HG03175 (cell line): ENCODE results near the gene WLS.
"Not testable (repeated sequence)": the region's sequence is repeated elsewhere in the genome, so short reads cannot be mapped to it uniquely, and the experiment has no call there.

Experiments used
- ATAC-seq: cut with Tn5 transposase; IDR thresholded peaks from one replicate; pipeline ENCODE4 v1.9.1; 2021; ENCODE audit warnings: mild to moderate bottlenecking, moderate library complexity; ENCODE audit not compliant: unreplicated experiment

WLS gene

GRCh38 chr1:68168545-68169171, 63.7 kb downstream of the WLS start:
- no peak for ATAC-seq

GRCh38 chr1:68167211-68167610, 65.1 kb downstream of the WLS start:
- no peak for ATAC-seq

DNA sequence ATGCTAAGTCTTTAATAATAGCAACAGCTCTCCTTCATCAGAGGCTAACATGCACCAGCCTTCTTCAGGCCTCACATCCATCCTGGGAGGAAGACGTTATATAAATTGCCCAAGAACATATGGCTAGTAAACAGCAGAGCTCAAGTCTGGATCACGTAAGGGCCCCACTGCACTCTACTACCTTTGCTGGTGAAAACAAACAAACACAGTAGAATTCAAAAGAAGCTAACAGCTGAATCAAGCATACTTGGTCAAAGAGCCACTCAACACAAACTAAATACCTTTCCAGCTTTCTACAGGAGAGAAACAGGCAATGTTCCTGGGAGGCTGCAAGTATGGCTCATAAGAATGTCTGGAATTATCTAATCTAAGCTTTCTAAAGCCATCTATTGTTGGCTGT, 66.0 kb downstream of the WLS start:
- no peak for ATAC-seq

GRCh38 chr1:68165665-68166064, 66.7 kb downstream of the WLS start:
- no peak for ATAC-seq

DNA sequence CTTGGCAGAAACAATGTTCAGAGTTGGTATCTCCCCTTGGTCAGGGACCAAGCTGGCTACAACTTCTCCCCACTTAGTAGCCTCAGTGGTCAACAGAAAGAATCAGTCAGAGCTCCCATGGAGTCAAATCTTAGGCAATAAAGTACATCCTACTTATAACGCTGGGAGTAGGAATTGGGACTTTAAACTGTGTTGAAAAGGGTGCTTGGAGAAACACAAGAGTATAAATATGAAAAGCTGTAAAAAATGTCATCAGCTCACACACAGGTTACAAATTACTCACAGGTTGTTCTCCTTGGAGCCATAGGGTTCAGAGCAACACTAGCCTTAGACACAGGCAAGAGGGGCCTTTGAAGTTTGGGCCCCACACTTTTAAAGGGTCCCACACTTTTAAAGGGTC, 67.4 kb downstream of the WLS start:
- ATAC-seq = no peak

DNA sequence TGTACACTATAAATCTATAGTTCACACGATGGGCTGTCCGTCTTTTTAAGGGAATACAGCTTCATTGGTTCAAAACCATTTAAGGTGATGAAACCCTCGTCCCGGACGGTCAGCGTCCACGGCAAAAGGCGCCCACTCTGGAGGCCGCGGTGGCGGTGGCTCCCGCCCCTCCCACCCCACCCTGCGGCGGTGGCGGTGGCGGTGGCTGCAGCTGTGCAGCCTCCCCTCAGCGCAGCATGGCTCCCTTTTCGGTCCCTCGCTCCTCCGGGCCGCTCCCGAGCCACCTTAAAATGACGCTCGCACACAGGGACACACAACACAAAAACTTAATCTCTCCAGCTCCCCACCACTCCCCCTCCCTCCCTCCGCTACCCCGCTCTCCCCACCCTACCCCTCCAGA, 69.1 kb downstream of the WLS start:
- no peak for ATAC-seq

DNA sequence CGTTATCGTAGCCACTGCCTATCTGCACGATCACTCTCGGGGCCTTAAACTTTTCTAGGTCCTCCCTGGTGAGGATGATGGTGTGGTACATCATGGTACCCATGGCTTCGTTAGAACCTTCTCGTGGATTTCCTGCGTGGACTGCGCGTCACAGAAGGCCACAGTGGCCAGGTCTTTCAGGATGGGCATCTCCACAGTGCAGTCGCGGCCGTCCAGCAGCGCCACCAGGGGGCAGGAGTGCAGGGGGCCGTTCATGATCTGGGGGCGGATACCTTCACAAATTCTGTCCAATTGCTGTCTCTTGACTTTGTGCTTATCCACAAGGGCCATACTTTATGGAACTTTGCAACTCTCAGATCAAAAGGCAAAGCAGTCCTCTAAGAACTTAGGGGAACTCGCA, 69.6 kb downstream of the WLS start:
- no peak for ATAC-seq

DNA sequence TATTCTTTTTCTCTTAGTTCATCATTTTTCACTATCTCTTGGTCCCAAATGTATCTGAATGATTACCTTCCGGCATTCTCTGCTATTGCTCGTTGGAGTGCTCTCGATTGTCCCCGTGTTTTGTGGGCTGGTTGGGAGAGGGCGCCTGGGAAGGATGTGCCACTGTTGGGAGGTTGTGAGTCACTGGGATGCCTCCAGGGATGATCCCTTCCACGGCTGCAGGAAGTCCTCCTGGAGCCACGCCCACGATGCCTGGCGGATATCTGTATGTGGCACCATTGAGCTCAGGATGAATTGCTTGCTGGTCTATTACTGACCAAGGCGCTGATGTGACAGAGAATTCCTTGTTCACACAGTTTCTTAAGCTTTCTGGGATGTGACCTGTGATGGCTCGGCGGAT, 70.7 kb downstream of the WLS start:
- not testable (repeated sequence) for ATAC-seq

DNA sequence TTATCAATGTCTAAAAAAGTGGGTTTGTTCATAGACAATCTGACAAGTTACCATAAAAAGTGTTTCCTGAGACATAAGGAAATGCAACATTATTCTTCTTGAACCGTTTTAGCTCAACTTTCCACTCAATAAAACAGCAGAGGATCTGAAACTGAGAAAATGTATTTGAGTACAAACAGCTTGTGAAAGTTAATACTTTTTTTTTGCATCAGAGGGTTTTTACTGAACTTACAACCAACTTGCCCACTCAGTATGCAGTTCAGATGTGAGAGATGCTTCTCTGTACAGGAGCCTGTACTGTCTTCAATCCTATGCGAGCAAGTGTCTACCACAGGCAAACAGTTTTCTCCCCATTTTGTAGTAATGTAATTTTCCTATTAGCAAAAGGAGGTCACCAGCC, 71.4 kb downstream of the WLS start:
- ATAC-seq = peak; percentile 77

GRCh38 chr1:68160021-68160420, 72.3 kb downstream of the WLS start:
- ATAC-seq = no peak

DNA sequence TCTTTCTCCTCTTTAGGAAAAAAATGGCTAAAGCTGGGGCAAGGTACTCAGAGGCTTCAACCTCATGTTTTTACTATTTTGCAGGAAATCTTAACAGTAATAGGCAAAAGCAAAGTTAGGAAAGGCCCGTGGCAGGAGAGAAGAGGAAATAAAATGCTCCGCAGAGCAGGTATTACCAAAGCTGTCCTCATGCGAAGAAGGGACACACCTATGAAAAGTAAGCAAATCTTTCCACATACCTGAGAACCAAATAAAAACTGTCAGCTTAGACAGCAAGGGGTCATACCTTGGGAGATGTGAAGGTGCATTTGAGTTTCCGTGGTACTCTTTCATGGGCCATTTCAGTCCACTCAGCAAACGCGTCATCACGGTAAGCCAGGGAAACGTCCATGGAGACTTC, 73.5 kb downstream of the WLS start:
- no peak for ATAC-seq

DNA sequence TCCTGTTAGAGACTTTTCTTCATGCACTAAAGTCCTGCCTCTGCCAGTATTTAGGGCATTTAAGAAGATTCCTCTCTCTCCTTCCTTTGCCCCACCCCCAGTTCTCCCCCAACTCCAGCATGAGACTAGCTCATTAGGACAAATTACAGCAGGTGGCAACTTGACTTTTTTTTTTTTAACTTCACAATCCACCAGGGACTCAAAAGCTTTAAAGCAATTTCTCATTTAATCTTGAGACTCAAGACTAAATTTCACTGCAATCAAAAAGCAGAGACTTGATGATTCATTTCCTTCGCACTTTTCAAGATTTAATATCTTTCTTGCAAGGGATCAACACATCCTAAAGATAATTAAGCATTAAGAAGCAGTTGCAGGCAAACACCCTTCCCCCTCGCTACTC, 74.9 kb downstream of the WLS start:
- no peak for ATAC-seq

GRCh38 chr1:68151690-68152089, 80.6 kb downstream of the WLS start:
- ATAC-seq = no peak

DNA sequence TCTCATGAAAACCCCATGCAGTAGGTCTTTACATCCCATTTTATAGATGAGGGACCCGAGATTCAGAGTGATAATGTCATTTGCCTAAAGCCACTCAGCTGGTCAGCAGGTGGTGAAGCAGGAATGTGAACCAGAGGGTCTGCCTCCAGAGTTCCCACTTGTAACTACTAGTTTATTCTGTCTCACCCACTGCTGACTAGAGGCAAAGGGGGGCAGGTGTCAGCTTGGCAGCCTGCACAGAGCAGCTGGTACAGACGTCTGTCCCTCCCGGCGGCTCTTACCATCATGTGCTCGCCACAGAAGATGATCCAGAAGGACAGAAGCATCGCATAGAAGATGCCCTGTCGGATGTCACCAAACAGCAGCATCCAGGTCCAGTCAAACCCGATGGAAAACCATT, 82.4 kb downstream of the WLS start:
- no peak for ATAC-seq

DNA sequence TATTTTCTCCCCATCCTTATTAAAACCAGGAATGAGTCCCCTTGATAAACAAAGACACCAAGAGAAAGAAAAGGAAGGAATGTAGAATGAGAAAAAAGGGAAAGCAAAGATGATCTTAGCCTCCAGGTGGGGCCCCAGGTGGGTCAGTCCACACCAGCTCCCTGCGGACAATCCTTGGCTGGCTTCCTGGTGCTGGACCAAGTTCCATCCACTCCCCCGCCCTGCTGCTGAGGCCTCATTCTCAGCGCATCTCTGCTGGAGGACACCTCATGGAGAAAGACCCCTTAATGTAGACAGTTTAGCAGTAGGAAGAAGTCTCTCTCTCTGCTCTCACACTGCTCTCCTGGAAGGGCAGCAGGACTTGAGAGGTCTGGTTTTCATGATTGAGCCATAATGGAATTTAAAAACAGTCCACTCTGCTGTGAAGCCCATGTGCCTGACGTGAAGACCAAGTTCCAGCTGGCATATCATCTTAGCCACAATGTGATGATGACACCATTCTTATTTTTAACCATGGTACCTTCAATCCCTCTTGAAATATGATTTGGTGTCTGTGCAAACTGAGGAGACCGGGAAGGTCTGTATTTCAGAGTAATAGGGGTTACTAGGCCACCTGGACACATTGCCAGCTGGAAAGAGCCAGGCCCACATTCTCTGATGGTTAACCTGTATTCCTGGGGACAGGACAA, 83.1 kb downstream of the WLS start:
- ATAC-seq = no peak

DNA sequence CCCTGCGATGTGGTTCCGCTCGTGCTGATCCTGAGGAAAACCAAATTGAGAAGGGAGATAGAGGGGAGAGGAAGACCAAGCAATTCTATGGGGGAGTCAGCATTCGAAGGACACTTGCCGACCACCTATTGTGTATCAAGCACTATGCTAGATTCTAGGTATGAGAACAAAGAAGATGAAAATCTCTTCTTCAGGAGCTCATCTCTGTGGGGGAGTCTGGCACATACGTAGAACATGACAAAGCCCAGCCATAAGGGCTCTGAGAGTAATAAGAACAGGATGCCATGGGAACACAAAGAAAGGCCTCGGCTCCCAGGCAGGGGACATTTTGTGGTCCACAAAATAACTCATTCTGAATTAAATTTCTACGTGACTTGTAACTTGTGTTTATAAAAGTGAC, 83.7 kb downstream of the WLS start:
- no peak for ATAC-seq

GRCh38 chr1:68147534-68148171, 84.7 kb downstream of the WLS start:
- no peak for ATAC-seq

- ATAC-seq = no peak
Observed at GRCh38 chr1:68145418-68146126, 86.8 kb downstream of the WLS start.

- ATAC-seq = no peak
Observed at GRCh38 chr1:68144856-68145255, 87.5 kb downstream of the WLS start.

- no peak for ATAC-seq
Observed at GRCh38 chr1:68143633-68144032, 88.7 kb downstream of the WLS start.

DNA sequence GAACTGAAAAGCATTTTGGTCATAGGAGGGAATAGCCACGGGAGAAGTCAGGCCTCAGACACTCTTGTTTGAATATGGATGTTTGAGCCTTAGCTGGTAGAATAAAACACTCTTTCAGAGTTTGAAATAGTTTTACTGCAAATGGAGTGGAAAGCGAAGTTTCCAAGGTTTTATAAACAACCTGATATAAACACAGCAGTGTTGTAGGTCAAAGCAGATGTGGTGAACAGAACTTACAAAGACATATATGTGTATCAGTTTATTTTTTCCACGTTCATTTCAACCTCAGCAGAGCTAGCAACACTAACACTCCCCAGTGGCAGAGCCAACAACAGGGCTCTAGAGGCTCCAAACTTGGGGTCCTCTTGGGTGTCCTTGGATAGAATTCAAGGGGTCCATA, 89.9 kb downstream of the WLS start:
- no peak for ATAC-seq

GRCh38 chr1:68142036-68142435, 90.3 kb downstream of the WLS start:
- no peak for ATAC-seq
